ENCODE results near the gene DEFB129. TPM values are rescaled to one million over a fixed set of nuclear protein-coding genes. Genes with fewer than 3 reads are reported as not detected.

The DEFB129 gene
- total RNA-seq, 4 donors from 2014 or later = not detected

GRCh38 chr20:258269-258858 lies 31.3 kb downstream of the DEFB129 start:
- TF ChIP-seq CTCF (IDR thresholded peaks at IDR 0.05) (no peak), POLR2A (IDR thresholded peaks at IDR 0.05) (no peak)
- WGBS, 2 donors = 54 to 57% methylated on average over 4 of the region's 4 CpGs
- intact Hi-C loops (cut with DNase I; ENCODE audit: low total_unique reads) = no loop called here
- DNase-seq (ENCODE audit: low spot score in 2 of 2) = no peak
- H3K4me3 ChIP-seq (ENCODE audit: low read depth, poor library complexity, severe bottlenecking) = no peak overlapping the region

GRCh38 chr20:258963-259362 lies 31.9 kb downstream of the DEFB129 start:
- DNase-seq (ENCODE audit: low spot score in 2 of 2) = no peak
- no peak overlapping the region for H3K4me3 ChIP-seq (ENCODE audit: low read depth, poor library complexity, severe bottlenecking)
- TF ChIP-seq CTCF (IDR thresholded peaks at IDR 0.05) (no peak), POLR2A (IDR thresholded peaks at IDR 0.05) (no peak)
- intact Hi-C loops (cut with DNase I; ENCODE audit: low total_unique reads) = no loop called here
- 45 to 58% methylated on average over 8 of the region's 8 CpGs for WGBS, 2 donors

GRCh38 chr20:259981-260380 lies 32.9 kb downstream of the DEFB129 start:
- intact Hi-C loops (cut with DNase I; ENCODE audit: low total_unique reads) = no loop called here
- TF ChIP-seq CTCF (IDR thresholded peaks at IDR 0.05) = no peak
- TF ChIP-seq POLR2A (IDR thresholded peaks at IDR 0.05) = no peak
- no peak overlapping the region for H3K4me3 ChIP-seq (ENCODE audit: low read depth, poor library complexity, severe bottlenecking)
- no peak for DNase-seq (ENCODE audit: low spot score in 2 of 2)
- whole genome bisulfite sequencing, 2 donors = 61 to 78% methylated on average over 2 of the region's 2 CpGs

DNA sequence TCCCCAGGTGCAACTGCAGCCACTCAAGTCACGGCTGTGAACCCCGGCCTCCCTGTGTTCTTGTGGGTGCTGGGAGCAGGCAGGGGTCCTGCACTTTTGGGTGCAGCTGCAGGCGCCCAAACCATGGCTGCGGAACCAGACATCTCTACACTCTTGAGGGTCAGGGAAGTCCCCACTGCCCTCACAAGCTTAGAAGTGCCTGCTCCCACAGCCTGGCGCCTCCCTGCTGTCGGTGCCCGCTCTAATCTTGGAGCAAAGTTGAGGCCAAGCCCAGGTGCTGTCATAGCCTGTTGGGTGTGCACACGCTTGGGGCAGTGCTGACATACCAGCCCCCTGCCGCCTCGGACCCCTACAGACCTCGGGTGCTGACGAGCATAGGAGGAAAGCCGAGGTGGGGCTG lies 36.6 kb downstream of the DEFB129 start:
- WGBS, 2 donors = 78 to 81% methylated on average over 10 to 12 of the region's 13 CpGs
- DNase-seq (ENCODE audit: low spot score in 2 of 2) = no peak
- intact Hi-C loops (cut with DNase I; ENCODE audit: low total_unique reads) = no loop called here
- TF ChIP-seq POLR2A (IDR thresholded peaks at IDR 0.05) = no peak
- no peak for TF ChIP-seq CTCF (IDR thresholded peaks at IDR 0.05)
- no peak overlapping the region for H3K4me3 ChIP-seq (ENCODE audit: low read depth, poor library complexity, severe bottlenecking)

GRCh38 chr20:266596-267562 lies 39.8 kb downstream of the DEFB129 start:
- H3K4me3 ChIP-seq (ENCODE audit: low read depth, poor library complexity, severe bottlenecking) = no peak overlapping the region
- whole genome bisulfite sequencing, 2 donors = 11% methylated on average over 38 to 43 of the region's 43 CpGs
- DNase-seq (ENCODE audit: low spot score in 2 of 2) = peak; percentile 61 to 96
- intact Hi-C loops (cut with DNase I; ENCODE audit: low total_unique reads) = no loop called here
- TF ChIP-seq POLR2A (IDR thresholded peaks at IDR 0.05) (no peak), CTCF (IDR thresholded peaks at IDR 0.05) (peak in 1 of 3 donors; percentile 82)
